ENCODE data around the gene XKR8. TPM values are rescaled to one million over a fixed set of nuclear protein-coding genes. Genes with fewer than 3 reads are reported as not detected.
A peak's percentile ranks its signal among the peaks of the same experiment; 100 is the strongest.

XKR8 gene
- total RNA-seq, 6 experiments from 2014 or later = 8.0 to 10.7 (median 9.7) TPM

- no peak for TF ChIP-seq CTCF (IDR thresholded peaks at IDR 0.05)
- H3K4me1 Mint-ChIP-seq (ENCODE audit: low read depth) = peaks cover 41% of the 10 kb centered on the region
- no peaks in the 10 kb centered on the region for H3K9me3 Mint-ChIP-seq
Measured at GRCh38 chr1:27963393-27963792, 3.6 kb downstream of the XKR8 start.

GRCh38 chr1:27966402-27967105 lies 6.8 kb downstream of the XKR8 start:
- H3K36me3 Mint-ChIP-seq (ENCODE audit: low read depth) = peaks cover 16% of the 10 kb centered on the region; the same call in 1 of the 2 replicates
- H3K27me3 Mint-ChIP-seq (ENCODE audit: insufficient read depth) = peaks cover 6% of the 10 kb centered on the region; the same call in 1 of the 2 replicates
- H3K4me1 Mint-ChIP-seq (ENCODE audit: low read depth) = peaks cover 52% of the 10 kb centered on the region
- no peaks in the 10 kb centered on the region for H3K9me3 Mint-ChIP-seq
- TF ChIP-seq CTCF (IDR thresholded peaks at IDR 0.05) = no peak
- DNase-seq = no peak
- no peak overlapping the region for H3K4me3 Mint-ChIP-seq
- peak overlapping the region; percentile 23; the same call in 1 of the 2 replicates for H3K27ac Mint-ChIP-seq

More at GRCh38 chr1:27963393-27963792, 3.6 kb downstream of the XKR8 start:
- Mint-ChIP-seq H3K27ac (no peak overlapping the region), H3K36me3 (ENCODE audit: low read depth) (peaks cover 15% of the 10 kb centered on the region; the same call in 1 of the 2 replicates), H3K4me3 (no peak overlapping the region), H3K27me3 (ENCODE audit: insufficient read depth) (peaks cover 5% of the 10 kb centered on the region)
- no peak for DNase-seq

- no peak overlapping the region for H3K4me3 Mint-ChIP-seq
- DNase-seq = no peak
- TF ChIP-seq CTCF (IDR thresholded peaks at IDR 0.05) = no peak
- peak overlapping the region; percentile 95 for H3K27ac Mint-ChIP-seq
- peaks cover 16% of the 10 kb centered on the region; the same call in 1 of the 2 replicates for H3K36me3 Mint-ChIP-seq (ENCODE audit: low read depth)
- peaks cover 6% of the 10 kb centered on the region; the same call in 1 of the 2 replicates for H3K27me3 Mint-ChIP-seq (ENCODE audit: insufficient read depth)
- H3K9me3 Mint-ChIP-seq = no peaks in the 10 kb centered on the region
- peaks cover 51% of the 10 kb centered on the region for H3K4me1 Mint-ChIP-seq (ENCODE audit: low read depth)
Measured at GRCh38 chr1:27967106-27967883, 7.5 kb downstream of the XKR8 start.

GRCh38 chr1:27967884-27968466 lies 8.2 kb downstream of the XKR8 start:
- no peaks in the 10 kb centered on the region for H3K9me3 Mint-ChIP-seq
- no peak for TF ChIP-seq CTCF (IDR thresholded peaks at IDR 0.05)
- H3K36me3 Mint-ChIP-seq (ENCODE audit: low read depth) = peaks cover 17% of the 10 kb centered on the region; the same call in 1 of the 2 replicates
- peak overlapping the region; percentile 54 for H3K4me3 Mint-ChIP-seq
- peaks cover 6% of the 10 kb centered on the region; the same call in 1 of the 2 replicates for H3K27me3 Mint-ChIP-seq (ENCODE audit: insufficient read depth)
- peak overlapping the region; percentile 95 for H3K27ac Mint-ChIP-seq
- DNase-seq = no peak
- peaks cover 51% of the 10 kb centered on the region for H3K4me1 Mint-ChIP-seq (ENCODE audit: low read depth)

GRCh38 chr1:27968692-27969091 lies 8.9 kb downstream of the XKR8 start:
- Mint-ChIP-seq H3K9me3 (no peaks in the 10 kb centered on the region), H3K4me1 (ENCODE audit: low read depth) (peaks cover 51% of the 10 kb centered on the region), H3K27ac (peak overlapping the region; percentile 95), H3K36me3 (ENCODE audit: low read depth) (peaks cover 24% of the 10 kb centered on the region; the same call in 1 of the 2 replicates), H3K4me3 (peak overlapping the region; percentile 54), H3K27me3 (ENCODE audit: insufficient read depth) (peaks cover 5% of the 10 kb centered on the region; the same call in 1 of the 2 replicates)
- no peak for TF ChIP-seq CTCF (IDR thresholded peaks at IDR 0.05)
- peak; percentile 91 for DNase-seq
